BJ (cell line): ENCODE results near the gene TMEM52B. TPM values are rescaled to one million over a fixed set of nuclear protein-coding genes. Genes with fewer than 3 reads are reported as not detected.

ENCODE experiments used
- CTCF ChIA-PET: fragments of 350-600 bp; formaldehyde crosslinking; extraction: SDS; loops from one replicate; lab custom pipeline; 2021; ENCODE audit warnings: antibody characterized with exemption, inconsistent platforms; lab: Yijun Ruan, JAX
- POLR2A ChIA-PET: fragments of 300-600 bp; sonication (Branson Sonifier 250); formaldehyde crosslinking; extraction: SDS; loops from one replicate; lab custom pipeline; 2021; ENCODE audit warnings: antibody characterized with exemption; lab: Charles Lee
- DNase-seq: peaks from one replicate; pipeline ENCODE4 v3.0.0-alpha.2; 2011; ENCODE audit warnings: low read depth
- H3K27me3 ChIP-seq: 2 replicates; pipeline ENCODE4 v1.6.0; 2011; ENCODE audit warnings: low read length; ENCODE audit not compliant: control insufficient read depth, insufficient read depth
- H3K36me3 ChIP-seq: 2 replicates; pipeline ENCODE4 v1.5.1; 2011; ENCODE audit warnings: low read length; ENCODE audit not compliant: control insufficient read depth, insufficient read depth
- H3K4me3 ChIP-seq: 2 replicates; pipeline ENCODE4 v1.5.1; 2011; ENCODE audit warnings: low read depth, mild to moderate bottlenecking, control low read depth, low read length
- polyA plus RNA-seq: library from polyadenylated mRNA; depleted of rRNA; stranded (reverse); fragments of >200 nt; gene quantifications from 2 replicates; pipeline ENCODE4 v1.2.3, GENCODE V29; 2011
- TF ChIP-seq, protein P1 (sequence below): IDR thresholded peaks from 2 replicates; pipeline ENCODE4 v1.5.1; 2011; ENCODE audit warnings: low read depth, mild to moderate bottlenecking, control low read depth, inconsistent platforms, low read length, moderate library complexity; ENCODE audit not compliant: insufficient read depth

TMEM52B gene
- polyA plus RNA-seq, 1 experiment: 0.85 TPM

DNA sequence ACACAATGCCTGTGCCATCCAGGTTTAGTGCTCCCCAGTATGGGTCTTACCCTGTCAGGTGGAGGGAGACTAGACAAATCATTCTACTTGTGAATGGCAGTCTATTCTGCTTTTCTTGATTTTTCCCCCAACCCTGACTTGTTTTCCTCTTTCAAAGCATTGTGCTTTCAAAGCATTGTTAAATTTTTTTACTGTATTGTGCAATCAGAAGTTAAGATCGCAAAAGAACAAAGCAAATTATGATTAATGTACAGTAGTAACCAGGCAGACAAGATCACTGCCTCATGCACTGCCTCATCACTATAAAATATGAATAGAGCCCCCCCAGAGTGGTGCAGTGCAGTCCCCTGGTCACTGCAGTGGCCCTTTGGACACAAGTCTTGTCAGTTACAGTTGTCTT is 47.9 kb downstream of the TMEM52B start:
- Histone ChIP-seq H3K27me3 (no peaks in the 10 kb centered on the region), H3K36me3 (peaks cover 17% of the 10 kb centered on the region), H3K4me3 (no peak overlapping the region)
- POLR2A ChIA-PET: interaction anchor here (0.9 kb wide), 1 partner anchor 15 kb away, joined by 5 read pairs; no protein-coding TSS in a partner anchor
- TF ChIP-seq, protein P1, sequence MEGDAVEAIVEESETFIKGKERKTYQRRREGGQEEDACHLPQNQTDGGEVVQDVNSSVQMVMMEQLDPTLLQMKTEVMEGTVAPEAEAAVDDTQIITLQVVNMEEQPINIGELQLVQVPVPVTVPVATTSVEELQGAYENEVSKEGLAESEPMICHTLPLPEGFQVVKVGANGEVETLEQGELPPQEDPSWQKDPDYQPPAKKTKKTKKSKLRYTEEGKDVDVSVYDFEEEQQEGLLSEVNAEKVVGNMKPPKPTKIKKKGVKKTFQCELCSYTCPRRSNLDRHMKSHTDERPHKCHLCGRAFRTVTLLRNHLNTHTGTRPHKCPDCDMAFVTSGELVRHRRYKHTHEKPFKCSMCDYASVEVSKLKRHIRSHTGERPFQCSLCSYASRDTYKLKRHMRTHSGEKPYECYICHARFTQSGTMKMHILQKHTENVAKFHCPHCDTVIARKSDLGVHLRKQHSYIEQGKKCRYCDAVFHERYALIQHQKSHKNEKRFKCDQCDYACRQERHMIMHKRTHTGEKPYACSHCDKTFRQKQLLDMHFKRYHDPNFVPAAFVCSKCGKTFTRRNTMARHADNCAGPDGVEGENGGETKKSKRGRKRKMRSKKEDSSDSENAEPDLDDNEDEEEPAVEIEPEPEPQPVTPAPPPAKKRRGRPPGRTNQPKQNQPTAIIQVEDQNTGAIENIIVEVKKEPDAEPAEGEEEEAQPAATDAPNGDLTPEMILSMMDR: no peak
- CTCF ChIA-PET: interaction anchor here (1.2 to 1.4 kb wide), 3 partner anchors 9 to 74 kb away, joined by 4 to 8 read pairs (median 4); no protein-coding TSS in a partner anchor
- DNase-seq: no peak

DNA sequence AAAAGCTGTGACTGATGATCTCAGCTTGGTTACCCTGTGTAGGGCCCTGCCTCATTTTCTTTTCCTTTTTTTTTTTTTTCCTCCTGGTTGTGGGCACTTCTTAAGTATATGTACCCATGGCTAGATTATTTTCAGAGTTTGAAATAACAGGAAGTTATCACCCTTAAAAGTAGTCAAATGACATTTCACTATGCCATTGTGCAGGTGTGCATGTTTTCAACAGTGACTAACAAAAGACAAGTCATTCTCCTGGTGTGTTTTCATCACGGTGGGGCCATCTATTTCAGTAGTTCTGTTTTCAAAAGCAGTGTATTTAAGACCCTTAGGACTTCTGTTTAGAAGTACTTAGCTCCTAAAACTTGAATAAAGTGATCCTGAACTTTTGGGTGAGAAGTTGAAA is 48.8 kb downstream of the TMEM52B start:
- H3K27me3 ChIP-seq: no peaks in the 10 kb centered on the region
- no peak overlapping the region for H3K4me3 ChIP-seq
- ChIA-PET CTCF (interaction anchor here (1.3 to 1.4 kb wide), 2 partner anchors 8 to 14 kb away, joined by 4 to 8 read pairs; no protein-coding TSS in a partner anchor), POLR2A (interaction anchor here (0.9 kb wide), 1 partner anchor 16 kb away, joined by 5 read pairs; no protein-coding TSS in a partner anchor)
- TF ChIP-seq, protein P1: no peak
- peaks cover 9% of the 10 kb centered on the region for H3K36me3 ChIP-seq
- no peak for DNase-seq

DNA sequence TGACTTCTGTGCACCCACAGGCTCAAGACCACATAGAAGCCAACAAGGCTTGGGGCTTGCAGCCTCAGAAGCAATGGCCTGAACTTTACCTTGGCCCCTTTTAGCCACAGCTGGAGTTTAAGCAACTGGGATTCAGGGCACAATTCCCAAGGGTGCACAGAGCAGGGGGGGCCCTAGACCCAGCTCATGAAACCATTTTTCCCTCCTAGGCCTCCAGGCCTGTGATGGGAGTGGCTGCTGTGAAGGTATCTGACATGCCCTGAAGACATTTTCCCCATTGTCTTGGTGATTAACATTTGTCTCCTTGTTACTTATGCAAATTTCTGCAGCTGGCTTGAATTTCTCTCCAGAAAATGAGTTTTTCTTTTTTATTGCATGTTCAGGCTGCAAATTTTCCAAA is 55.7 kb downstream of the TMEM52B start:
- CTCF ChIA-PET: interaction anchor here (1.4 kb wide), 1 partner anchor 81 kb away, joined by 5 read pairs; no protein-coding TSS in a partner anchor

DNA sequence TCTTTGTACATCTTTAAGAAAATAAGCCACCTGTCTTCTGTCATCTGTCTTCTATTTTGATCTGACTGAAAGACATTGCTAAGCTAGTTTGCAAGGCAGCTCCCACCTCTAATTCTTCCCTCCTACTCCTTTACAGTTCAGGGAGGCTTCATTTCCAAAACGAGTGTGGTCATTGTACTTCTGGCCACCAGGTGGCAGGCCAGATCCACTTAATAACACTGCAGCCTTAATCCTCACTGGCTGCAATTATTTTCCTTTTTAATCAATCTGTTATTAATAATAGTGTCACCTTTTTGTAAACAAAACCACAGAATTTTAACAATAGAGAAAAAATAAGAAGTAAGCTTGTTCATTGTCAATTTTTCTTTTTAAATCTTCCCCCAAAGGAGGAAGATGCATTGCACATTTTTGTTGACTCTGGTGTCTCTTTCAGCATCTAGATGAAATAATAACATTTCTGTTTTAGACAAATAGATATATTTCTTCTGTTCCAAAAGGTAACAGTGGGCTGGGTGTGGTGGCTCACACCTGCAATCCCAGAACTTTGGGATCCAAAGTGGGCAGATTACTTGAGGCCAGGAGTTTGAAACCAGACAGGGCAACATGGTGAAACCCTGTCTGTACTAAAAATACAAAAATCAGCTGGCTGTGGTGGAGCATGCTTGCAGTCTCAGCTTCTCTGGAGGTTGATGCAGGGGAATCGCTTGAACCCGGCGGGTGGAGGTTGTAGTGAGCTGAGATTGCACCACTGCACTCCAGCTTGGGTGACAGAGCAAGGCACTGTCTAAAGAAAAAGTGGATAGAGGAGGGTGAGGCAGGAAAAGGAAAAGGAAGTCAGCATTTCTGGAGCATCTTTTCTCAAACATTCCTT is 57.2 kb downstream of the TMEM52B start:
- ChIA-PET CTCF (interaction anchor here (0.6 to 2.2 kb wide), 26 partner anchors 9 to 539 kb away, joined by 3 to 13 read pairs (median 4); no protein-coding TSS in a partner anchor), POLR2A (no interaction called here)
- Histone ChIP-seq H3K36me3 (no peaks in the 10 kb centered on the region), H3K27me3 (no peaks in the 10 kb centered on the region), H3K4me3 (no peak overlapping the region)
- no peak for DNase-seq
- TF ChIP-seq, protein P1: peak; percentile 74

More for the DNA sequence above, 55.7 kb downstream of the TMEM52B start:
- no peak overlapping the region for H3K4me3 ChIP-seq
- DNase-seq: no peak
- H3K36me3 ChIP-seq: no peaks in the 10 kb centered on the region
- H3K27me3 ChIP-seq: no peaks in the 10 kb centered on the region
- TF ChIP-seq, protein P1: no peak
- POLR2A ChIA-PET: no interaction called here

DNA sequence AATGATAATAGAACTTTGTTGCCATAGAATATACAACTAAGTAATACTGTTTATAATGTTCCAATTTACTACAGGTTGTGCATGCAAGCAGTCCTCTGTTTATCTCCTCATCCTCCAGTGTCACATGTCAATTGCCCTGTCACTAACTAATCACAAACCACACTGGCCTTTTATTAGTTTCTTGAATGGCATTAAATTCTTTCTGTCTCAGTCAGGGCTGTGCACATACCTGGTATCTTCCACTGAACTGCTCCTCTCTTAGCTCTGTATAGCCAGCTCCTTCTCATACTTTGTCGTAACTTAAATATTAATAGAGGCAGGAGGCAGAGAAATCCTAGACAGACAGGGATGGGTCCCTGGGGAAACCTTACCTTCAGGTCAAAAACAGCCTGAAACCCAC is 57.9 kb downstream of the TMEM52B start:
- ChIA-PET POLR2A (no interaction called here), CTCF (interaction anchor here (0.6 to 2.2 kb wide), 12 partner anchors 8 to 538 kb away, joined by 3 to 13 read pairs (median 4); no protein-coding TSS in a partner anchor)
- TF ChIP-seq, protein P1: no peak
- Histone ChIP-seq H3K4me3 (no peak overlapping the region), H3K27me3 (no peaks in the 10 kb centered on the region), H3K36me3 (no peaks in the 10 kb centered on the region)
- no peak for DNase-seq
